Dermis microvascular lymphatic vessel endothelial cell (primary cell): ENCODE data around the gene NAPA. TPM values are rescaled to one million over a fixed set of nuclear protein-coding genes. Genes with fewer than 3 reads are reported as not detected.

ENCODE experiments used
- DNase-seq, 2 donors: peaks; one replicate each; pipeline versions ENCODE4 v3.0.0 to v3.0.0-alpha.2; 2010; ENCODE audit warnings: low read depth in 2 of 2
- total RNA-seq: library from RNA; depleted of rRNA; stranded (reverse); fragments of >200 nt; gene quantifications from 2 replicates; pipeline ENCODE4 v1.2.1, GENCODE V29; 2014

The NAPA gene
- total RNA-seq, 1 donor from 2014 or later, result 62.3 TPM

DNA sequence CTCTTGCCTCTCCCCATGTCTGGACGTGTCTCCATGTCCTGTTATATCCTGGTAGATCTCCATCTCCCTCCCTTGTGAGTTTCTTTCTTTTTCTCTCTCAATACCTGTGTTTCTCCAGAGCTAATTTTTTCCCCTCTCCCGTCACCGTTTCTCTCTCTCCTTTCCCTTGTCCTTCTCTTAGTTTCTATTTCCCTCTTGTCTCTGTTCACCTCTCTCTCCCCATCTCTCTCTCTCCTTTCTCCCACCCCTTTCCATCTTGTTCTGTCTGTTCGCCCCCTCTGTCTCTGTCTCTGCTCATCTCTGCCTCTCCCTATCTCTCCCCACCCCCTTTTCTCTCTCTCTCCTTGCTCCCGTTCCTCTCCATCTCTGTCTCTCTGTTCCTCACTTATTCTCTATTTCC is 56.2 kb downstream of the NAPA start:
- no peak for DNase-seq

DNA sequence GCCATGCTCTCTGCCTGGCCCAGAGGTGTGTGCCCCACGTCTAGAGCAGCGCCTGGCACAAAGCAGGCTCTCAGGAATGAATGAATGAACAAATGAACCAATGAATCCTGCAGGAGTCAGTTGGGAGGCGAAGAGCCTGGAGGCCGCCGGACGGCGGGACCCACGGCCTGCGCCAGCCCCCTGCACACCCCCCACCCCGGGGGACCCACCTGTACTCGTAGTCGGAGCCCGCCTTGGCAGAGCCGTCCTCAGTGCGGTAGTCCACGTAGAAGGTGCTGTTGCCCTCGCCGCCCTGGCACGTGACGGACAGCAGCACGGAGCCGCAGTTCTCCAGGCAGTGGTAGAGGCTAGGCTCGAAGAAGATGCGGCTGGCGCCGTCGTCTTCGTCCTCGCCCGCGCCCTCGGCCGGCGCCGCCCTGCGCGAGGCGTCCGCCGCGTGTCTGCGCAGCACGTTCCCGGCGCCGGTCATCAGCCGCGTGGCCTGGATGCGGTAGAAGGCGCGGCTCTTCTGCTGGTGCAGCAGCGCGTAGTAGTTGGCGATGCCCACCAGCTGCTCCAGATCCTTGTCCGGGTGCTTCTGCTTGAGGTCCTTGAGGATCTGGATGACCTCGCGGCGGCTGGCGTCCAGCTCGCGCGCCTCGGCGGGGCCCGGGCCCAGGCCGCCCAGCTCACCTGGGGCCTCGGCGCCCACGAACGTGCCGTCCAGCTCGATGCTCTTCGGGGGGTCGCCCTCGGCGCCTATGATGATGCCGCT is 58.0 kb downstream of the NAPA start:
- no peak for DNase-seq

GRCh38 chr19:47450478-47450877 is 64.4 kb downstream of the NAPA start:
- no peak for DNase-seq

DNA sequence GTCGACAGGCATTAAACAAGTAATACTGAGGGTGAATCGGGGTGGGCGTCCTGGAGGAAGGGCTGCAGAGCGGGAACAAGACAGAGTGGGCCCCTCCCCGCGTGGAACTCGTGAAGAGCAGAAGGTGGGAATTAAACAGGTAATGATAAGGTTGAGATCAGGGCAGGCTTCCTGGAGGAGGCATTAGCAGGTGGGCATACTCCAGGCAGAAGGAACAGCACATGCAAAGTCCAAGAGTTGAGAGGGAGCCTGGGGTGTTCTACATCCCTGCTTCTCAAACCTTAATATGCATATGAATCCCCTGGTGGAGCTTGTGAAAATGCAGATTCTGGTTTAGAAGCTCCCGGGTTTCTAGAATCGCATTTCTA is 66.5 kb downstream of the NAPA start:
- DNase-seq, result no peak

GRCh38 chr19:47447470-47448359 is 67.1 kb downstream of the NAPA start:
- DNase-seq, result peak in 1 of 2 donors; percentile 61

- DNase-seq, result no peak
These were observed 68.1 kb downstream of the NAPA start for GRCh38 chr19:47446534-47447469.

GRCh38 chr19:47445937-47446402 is 68.9 kb downstream of the NAPA start:
- DNase-seq, result peak in 1 of 2 donors; percentile 24

DNA sequence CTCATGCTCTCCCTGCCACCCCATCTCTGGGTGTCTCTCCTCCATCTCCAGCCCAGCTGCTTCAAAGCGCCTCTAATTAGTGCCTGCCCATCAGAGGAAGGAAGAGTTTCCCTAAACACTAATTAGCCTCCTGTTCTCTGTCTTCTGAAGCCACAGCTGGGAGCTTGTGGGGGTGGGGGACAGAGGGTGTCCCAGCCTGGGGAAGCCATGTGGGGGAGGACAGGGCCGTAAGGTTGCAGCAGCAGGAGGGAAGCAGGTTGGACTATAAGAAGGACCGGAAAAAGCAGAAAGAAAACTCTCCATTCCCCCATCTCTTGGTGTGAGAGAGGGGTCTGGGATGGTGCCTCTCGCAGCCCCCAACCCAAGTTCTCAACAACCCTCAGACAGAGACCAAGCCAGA is 69.3 kb downstream of the NAPA start:
- no peak for DNase-seq

DNA sequence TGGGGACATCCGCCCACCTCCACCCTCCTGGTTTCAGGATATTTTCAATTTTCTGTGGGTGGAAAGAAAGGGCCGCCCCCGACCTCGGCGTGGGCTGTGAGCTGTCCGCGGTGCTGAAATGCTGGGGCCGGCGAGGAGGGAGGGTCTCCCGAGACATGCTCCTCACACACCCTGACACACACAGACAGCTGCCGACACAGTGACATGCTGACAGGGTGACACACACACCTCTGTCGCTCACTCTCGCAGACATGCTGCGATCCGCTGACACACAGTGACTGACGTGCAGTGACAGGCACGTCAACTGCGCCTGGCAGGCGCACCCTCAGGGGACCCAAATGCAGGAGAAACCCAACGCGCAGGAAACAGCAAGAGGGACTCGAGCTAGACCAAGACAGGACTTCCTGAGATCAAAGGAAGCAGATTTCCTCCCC is 70.5 kb downstream of the NAPA start:
- DNase-seq, result peak in 1 of 2 donors; percentile 21

GRCh38 chr19:47443331-47443730 is 71.5 kb downstream of the NAPA start:
- DNase-seq, result no peak

GRCh38 chr19:47438793-47439220 is 76.1 kb downstream of the NAPA start:
- DNase-seq, result no peak

Other genes starting within 250 kb of the NAPA start
- 0.51 and 0.89 TPM in 2 replicates for gene INAFM1, start 240.2 kb downstream of the NAPA start, total RNA-seq
- not detected in 2 replicates for gene C5AR1, start 205.2 kb downstream of the NAPA start, total RNA-seq
- gene C5AR2, start 182.9 kb downstream of the NAPA start, total RNA-seq, result 0.13 TPM in 2 replicates
- 5.0 and 6.3 TPM in 2 replicates for gene DHX34, start 165.7 kb downstream of the NAPA start, total RNA-seq
- 0.13 and 0.26 TPM in 2 replicates for gene MEIS3, start 95.5 kb downstream of the NAPA start, total RNA-seq
- not detected in 2 replicates for gene SLC8A2, start 43.2 kb downstream of the NAPA start, total RNA-seq
- gene KPTN, start 30.8 kb downstream of the NAPA start, total RNA-seq, result 4.0 and 5.3 TPM in 2 replicates
- 0.39 and 0.63 TPM in 2 replicates for gene ZNF541, start 58.1 kb upstream of the NAPA start, total RNA-seq
- 2.8 and 5.7 TPM in 2 replicates for gene BICRA, start 94.1 kb upstream of the NAPA start, total RNA-seq
- gene EHD2, start 198.4 kb upstream of the NAPA start, total RNA-seq, result 73.6 and 146 TPM in 2 replicates
- 71.5 and 106 TPM in 2 replicates for gene NOP53, start 230.5 kb upstream of the NAPA start, total RNA-seq